NT2/D1 (cell line): ENCODE data around the gene TMEM126A.

Source experiments
- SUZ12 ChIP-seq: IDR thresholded peaks from 2 replicates; pipeline ENCODE4 v1.6.1; 2011; ENCODE audit not compliant: insufficient read length, insufficient read depth; ENCODE audit errors: extremely low read depth
- YY1 ChIP-seq: IDR thresholded peaks from 2 replicates; pipeline ENCODE4 v1.6.1; 2011; ENCODE audit not compliant: insufficient read length, insufficient read depth
- ZNF274 ChIP-seq: IDR thresholded peaks from 2 replicates; pipeline ENCODE4 v1.6.1; 2011; ENCODE audit warnings: mild to moderate bottlenecking, low read depth, low read length

DNA sequence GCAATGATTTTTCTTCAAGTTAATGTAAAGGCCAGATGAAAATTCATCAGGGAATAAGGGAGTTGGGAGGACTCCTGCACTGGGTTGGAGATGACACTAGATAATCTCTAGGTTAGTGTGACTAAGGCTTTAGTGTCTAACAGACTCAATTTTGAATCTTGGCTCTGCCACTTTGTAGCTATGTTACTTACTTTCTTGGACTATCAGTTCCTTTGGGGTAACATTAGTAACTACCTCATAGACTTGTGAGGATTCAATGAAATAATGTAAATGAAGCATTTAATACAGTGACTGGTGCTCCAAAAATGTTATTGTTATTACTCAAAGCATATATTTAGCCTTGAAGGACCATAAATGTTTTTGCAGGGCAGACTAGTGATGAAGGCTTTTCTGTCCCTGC lies 47.8 kb downstream of the TMEM126A start:
- TF ChIP-seq ZNF274 (no peak), YY1 (no peak), SUZ12 (no peak)
